ENCODE results near the gene DDX42. TPM values are rescaled to one million over a fixed set of nuclear protein-coding genes. Genes with fewer than 3 reads are reported as not detected.
A peak's percentile ranks its signal among the peaks of the same experiment; 100 is the strongest.
"Not testable (repeated sequence)": the region's sequence is repeated elsewhere in the genome, so short reads cannot be mapped to it uniquely, and the experiment has no call there.

Gene DDX42
- total RNA-seq, 1 donor from 2014 or later: 66.1 TPM

DNA sequence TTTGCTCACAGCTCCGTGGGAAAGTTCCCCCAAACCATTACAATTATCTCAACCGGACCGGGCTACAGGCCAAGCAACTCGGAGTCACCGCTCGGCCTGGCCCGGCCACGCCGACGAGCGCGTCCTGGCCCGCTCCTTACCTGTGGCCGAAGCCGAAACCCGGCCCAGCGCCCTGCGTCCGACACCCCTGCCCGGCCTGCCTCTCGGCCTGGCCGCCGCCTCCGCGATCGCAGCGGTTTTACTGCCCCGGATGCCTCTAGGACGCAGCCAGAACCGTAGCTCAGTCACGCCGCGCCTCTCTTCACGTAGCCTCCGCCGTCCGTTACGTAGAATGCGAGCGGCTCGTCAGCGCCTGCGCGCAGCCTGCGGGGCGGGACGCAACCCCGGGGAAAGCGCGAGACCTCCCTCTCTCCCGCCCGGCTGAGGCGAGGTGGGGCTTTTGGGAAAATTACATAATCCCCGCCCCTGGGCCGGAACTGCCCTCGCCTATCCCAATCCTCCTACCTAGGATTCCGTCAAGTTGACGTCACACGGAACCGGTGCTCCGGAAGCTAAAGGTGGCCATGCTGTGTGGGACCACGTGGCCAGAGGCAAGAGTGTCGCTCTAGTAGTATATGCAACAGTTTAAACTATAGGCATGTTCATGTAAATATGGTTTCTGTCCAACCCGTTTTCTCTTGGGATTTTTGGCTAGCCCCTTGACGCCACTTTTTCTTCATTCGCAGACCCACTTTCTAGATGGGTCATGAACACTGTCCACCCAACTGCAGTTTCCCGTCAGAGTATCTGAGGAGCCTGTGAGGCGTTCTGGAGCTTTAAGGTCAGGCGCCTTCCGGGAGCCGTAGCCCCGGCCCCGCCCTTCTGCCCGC lies 464 bp upstream of the DDX42 start, which contains the start of gene CCDC47:
TSS of gene CCDC47 (minus strand) at position 326 of the 869 bp plus-strand sequence. CDS start 7,422 bp downstream, outside the sequence.
- intact Hi-C loops (cut with DNase I): loop anchor here (1.0 to 5.0 kb wide), 3 partner anchors 32 to 151 kb away; partner anchors contain the start of genes FTSJ3, MAP3K3, PSMC5 and STRADA
- DNase-seq (ENCODE audit: low spot score): peak; percentile 99

- intact Hi-C loops (cut with DNase I): loop anchor here (2.0 to 5.0 kb wide), 2 partner anchors 52 to 153 kb away; partner anchors contain the start of genes FTSJ3, MAP3K3 and PSMC5
- DNase-seq (ENCODE audit: low spot score): no peak
Measured at GRCh38 chr17:63774969-63775265, 947 bp downstream of the DDX42 start.

DNA sequence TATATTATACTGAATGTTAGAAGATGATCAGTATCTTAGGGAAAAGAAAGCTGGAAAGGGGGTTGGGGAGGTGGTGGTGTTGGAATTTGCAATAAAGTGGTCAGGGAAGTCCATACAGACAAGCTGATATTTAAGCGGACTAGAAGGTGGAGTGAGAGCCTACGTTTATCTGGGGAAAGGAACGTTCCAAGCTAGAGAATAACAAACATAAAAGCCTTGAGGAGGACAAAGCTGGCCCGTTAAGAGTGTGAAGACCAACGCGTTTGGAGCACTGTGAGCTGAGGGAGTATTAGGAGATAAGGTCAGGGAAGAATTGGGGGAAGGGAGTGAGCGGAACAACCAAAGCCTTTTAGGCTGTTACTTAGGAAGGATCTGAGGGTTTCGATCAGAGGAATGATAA lies 1.4 kb downstream of the DDX42 start:
- intact Hi-C loops (cut with DNase I): loop anchor here (2.0 kb wide), 1 partner anchor 51 kb away; the partner anchor contains the start of genes FTSJ3 and PSMC5
- DNase-seq (ENCODE audit: low spot score): no peak

- intact Hi-C loops (cut with DNase I): no loop called here
- DNase-seq (ENCODE audit: low spot score): no peak
Measured at GRCh38 chr17:63780507-63780906, 6.5 kb downstream of the DDX42 start.

DNA sequence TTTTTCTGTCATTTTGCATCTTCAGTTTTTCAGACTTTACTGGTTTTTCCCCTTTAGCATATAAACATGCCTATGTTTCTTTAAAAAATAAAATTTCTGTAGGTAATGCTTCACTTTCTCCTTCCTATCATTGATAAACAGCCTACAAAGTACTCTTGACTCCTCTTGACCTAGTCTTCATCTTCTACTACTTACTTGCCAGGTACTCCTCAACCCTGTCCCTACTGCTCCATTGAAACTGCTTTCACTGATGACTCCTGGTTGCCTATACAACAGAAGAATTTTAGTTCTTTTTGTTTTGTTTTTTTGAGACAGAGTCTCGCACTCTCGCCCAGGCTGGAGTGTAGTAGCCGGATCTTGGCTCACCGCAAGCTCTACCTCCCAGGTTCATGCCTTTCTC lies 7.0 kb downstream of the DDX42 start:
- intact Hi-C loops (cut with DNase I): no loop called here

DNA sequence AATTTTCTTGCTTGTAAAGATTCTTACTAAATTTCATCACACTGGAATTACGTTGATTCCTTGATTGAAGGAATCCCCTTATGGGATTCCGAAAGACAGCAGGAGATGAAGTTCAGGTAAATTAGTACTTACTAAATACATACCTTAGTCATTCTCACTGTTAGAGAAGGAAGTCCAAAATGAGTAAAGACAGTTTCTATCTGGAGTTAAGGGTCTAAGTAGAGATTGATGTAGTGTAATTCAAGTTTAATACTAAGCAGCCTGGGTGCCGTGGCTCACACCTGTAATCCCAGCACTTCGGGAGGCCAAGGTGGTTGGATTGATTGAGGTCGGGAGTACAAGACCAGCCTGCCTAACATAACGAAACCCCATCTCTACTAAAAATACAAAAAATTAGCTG lies 9.6 kb downstream of the DDX42 start:
- no peak for DNase-seq (ENCODE audit: low spot score)
- intact Hi-C loops (cut with DNase I): no loop called here

More for the DNA sequence above, 7.0 kb downstream of the DDX42 start:
- DNase-seq (ENCODE audit: low spot score): no peak

- intact Hi-C loops (cut with DNase I): no loop called here
Measured at GRCh38 chr17:63785556-63785955, 11.6 kb downstream of the DDX42 start.

DNA sequence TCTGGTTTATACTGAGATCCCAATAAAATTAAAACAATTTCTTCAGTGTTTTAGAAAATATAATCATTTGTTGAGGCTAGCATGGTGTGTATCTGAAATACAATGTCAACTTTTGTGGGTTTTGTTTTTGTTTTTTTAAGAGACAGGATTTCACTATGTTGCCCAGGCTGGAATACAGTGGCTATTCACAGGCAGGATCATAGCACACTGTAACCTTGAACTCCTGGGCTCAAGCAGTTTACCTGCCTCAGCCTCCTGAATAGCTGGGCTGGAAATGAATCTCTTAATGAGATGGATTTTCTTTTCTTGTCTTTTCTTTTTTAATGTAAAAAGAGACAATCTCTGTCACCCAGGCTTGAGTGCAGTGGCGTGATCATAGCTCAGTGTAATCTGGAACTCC lies 12.1 kb downstream of the DDX42 start:
- intact Hi-C loops (cut with DNase I): no loop called here
- DNase-seq (ENCODE audit: low spot score): no peak

More at GRCh38 chr17:63785556-63785955, 11.6 kb downstream of the DDX42 start:
- DNase-seq (ENCODE audit: low spot score): no peak

DNA sequence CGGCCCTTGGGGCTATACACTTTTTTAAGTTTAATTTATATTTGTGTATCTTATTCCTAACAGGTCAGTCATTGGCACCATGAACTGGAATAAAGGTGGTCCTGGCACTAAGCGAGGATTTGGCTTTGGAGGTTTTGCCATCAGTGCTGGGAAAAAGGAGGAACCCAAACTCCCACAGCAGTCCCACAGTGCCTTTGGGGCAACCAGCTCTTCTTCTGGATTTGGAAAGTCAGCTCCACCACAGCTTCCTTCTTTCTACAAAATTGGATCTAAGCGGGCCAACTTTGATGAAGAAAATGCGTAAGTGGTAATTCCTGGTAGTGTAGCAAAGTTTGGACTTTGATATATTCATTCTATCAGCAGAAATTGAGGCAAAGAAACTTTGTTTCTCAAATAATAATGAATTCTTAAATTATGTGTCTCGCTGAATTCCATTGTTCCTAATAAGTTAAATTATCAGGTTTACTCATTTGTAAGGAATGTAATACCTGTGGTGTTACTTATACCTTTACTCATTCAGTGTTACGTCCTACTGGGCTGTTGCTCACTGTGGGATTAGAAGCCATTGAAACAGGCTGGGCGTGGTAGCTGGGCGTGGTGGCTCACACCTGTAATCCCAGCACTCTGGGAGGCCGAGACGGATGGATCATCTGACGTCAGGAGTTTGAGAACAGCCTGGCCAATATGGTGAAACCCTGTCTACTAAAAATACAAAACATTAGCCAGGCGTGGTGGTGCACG lies 13.2 kb downstream of the DDX42 start:
- intact Hi-C loops (cut with DNase I): no loop called here
- no peak for DNase-seq (ENCODE audit: low spot score)

DNA sequence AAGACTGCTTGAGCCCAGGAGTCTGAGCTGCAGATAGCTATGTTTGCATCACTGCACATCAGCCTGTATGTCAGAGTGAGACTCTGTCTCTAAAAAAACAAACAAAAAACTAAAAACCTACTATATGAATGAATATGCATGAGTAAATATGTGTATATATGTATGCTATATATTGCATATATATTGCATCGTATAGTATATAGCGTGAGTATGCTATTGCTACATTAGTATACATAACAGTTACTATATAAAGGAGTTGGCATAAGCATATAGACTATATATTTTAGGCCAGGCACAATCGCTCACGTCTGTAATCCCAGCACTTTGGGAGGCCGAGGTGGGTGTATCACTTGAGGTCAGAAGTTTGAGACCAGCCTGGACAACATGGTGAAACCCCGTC lies 16.1 kb downstream of the DDX42 start:
- DNase-seq (ENCODE audit: low spot score): no peak
- intact Hi-C loops (cut with DNase I): no loop called here

DNA sequence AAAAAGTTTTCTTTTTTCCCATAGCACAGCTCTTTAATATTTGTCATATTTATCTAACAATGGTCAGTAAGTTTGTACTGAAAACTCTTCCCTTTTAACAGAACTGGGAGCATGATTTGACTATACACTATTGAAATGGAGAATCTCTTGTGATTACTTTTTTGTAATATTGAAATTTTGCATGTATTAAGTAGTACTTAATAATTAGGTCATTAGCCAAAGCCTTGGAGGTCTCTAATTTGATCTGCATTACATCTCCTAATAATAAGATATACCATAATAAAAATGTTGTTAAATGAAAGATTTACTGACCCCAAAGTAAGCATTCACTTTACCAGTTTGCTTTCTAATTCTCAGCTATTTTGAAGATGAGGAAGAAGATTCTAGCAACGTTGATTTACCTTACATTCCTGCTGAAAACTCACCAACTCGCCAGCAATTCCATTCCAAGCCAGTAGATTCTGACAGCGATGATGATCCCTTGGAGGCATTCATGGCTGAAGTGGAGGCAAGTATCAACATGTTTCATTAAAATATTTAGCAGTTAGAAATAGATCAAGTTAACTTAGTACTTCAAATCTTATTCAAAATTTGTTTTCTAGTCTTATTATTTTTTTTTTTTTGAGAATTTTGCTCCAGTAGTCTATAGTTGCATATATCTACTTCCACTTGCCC lies 18.2 kb downstream of the DDX42 start:
- intact Hi-C loops (cut with DNase I): no loop called here

GRCh38 chr17:63796375-63796774 lies 22.4 kb downstream of the DDX42 start:
- intact Hi-C loops (cut with DNase I): not testable (repeated sequence)

More for the DNA sequence above, 18.2 kb downstream of the DDX42 start:
- no peak for DNase-seq (ENCODE audit: low spot score)

DNA sequence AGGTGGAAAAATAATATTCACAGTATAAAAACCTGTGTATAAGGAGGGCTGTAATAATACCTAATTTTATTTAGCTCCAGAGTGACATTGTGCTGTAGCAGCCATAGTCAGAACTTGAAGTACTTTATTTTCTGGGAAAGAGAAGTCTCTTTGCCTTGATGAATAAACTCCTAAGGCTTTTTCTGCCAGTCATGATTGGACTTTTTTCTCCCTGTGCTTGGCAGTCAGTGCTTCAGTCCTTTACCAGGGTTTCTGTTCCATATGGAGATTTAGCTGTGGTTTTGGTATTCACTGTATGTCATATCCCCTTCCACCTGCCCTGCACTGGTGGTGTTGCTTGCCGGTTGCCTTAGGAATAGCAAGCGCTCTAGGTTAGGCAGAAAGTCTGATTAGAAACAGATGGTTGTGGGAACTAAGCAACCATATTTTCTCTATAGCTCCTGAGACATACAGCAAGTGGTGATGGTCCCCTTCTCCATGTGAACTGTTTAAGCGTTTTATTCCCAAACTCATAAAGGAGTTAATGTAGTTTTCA lies 24.7 kb downstream of the DDX42 start:
- DNase-seq (ENCODE audit: low spot score): no peak
- intact Hi-C loops (cut with DNase I): no loop called here

More at GRCh38 chr17:63796375-63796774, 22.4 kb downstream of the DDX42 start:
- DNase-seq (ENCODE audit: low spot score): not testable (repeated sequence)

DNA sequence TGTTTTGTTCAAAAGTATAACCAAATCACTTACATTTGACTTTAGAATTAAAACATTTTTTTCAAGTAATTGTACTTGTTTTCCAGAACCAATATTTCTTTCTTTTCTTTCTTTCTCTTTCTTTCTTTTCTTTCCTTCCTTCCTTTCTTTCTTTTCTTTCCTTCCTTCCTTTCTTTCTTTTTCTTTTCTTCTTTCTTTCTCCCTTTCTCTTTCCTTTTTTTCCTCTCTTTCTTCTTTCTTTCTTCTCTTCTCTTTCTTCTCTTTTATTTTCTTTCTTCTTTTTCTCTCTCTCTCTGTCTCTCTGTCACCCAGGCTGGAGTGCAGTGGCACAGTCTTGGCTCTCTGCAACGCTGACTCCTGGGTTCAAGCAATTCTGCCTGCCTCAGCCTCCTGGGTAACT lies 26.8 kb downstream of the DDX42 start:
- intact Hi-C loops (cut with DNase I): no loop called here
- no peak for DNase-seq (ENCODE audit: low spot score)

DNA sequence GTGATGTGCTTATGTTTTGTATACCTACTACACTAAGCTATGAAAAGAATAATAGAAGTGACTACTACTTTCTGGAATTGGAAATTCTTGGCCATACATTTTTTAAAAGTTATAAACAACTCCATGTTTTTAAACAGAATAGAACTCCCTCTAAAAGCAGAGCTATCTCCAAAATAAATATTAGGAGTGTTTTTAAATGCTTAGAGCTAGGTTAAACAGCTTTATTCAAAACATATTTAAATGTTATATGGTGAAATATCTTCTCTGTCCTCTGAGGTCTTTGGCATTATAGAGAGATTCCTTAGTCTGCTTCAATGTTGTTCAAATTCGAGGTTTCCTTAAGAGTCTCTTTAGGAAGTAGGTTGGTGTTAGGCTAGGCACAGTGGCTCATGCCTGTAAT lies 30.4 kb downstream of the DDX42 start:
- DNase-seq (ENCODE audit: low spot score): no peak
- intact Hi-C loops (cut with DNase I): no loop called here

- intact Hi-C loops (cut with DNase I): no loop called here
- no peak for DNase-seq (ENCODE audit: low spot score)
Measured at GRCh38 chr17:63805591-63805990, 31.6 kb downstream of the DDX42 start.

DNA sequence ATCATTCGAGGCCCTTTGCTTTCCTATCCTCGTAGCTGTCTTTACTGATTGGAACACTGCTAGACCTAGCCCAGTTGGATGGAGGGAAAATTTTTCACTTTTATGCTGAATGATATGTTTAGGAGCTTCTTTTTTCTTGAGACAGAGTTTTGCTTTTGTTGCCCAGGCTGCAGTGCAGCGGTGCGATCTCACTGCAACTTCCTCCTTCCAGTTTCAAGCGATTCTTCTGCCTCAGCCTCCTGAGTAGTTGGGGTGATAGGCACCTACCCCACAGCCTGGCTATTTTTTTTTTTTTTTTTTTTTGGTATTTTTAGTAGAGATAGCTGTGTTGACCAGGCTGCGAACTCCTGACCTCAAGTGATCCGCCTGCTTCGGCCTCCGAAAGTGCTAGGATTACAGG lies 36.0 kb downstream of the DDX42 start:
- intact Hi-C loops (cut with DNase I): no loop called here

DNA sequence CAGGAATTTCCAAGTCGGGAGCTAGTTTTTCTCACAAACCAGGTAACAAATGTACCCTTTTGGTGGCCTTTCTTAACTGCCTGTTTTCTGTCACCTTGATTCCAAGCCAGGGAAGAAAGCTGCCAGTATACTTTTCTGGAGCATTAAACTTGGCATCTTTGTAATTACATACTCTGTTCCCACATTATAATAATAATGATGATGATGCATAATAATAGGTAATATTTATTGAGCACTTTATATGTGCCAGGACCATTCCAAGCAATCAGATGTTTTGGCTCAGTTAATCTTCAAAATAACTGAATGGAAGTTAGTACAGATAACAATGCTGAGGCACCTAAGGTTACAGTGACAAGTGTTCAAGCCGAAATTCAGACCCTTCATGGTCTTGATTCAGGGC lies 42.2 kb downstream of the DDX42 start:
- intact Hi-C loops (cut with DNase I): no loop called here
- no peak for DNase-seq (ENCODE audit: low spot score)

More for the DNA sequence above, 36.0 kb downstream of the DDX42 start:
- DNase-seq (ENCODE audit: low spot score): no peak

DNA sequence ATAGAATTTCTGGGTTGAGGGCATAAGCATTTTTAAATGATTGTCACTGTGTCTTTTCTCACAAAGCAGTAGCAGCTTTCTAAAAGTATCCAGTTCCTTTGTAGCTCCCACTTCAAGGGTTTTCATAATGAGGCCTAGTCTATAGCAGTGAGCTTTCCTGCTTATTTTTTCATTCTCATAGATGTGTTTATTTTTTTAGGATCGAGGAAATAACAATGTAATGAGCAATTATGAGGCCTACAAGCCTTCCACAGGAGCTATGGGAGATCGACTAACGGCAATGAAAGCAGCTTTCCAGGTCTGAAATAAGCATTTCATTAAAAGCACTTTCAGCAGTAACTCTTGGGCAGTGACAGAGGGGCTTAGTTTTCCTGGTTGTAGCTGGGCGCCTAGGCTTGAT lies 42.7 kb downstream of the DDX42 start:
- DNase-seq (ENCODE audit: low spot score): no peak
- intact Hi-C loops (cut with DNase I): no loop called here

Data from cardiac septum (tissue), 1 donor.